OCI-LY7 (cell line): ENCODE results near the gene NFIA. TPM values are rescaled to one million over a fixed set of nuclear protein-coding genes. Genes with fewer than 3 reads are reported as not detected.

Experiments
- BruUV-seq: library from RNA; stranded (reverse); fragments of 400-500 nt; replicated peaks from 2 replicates; lab custom pipeline; 2021; lab: Mats Ljungman, UMichigan
- CTCF ChIA-PET: fragments of 300-600 bp; sonication (Branson Sonifier 250); formaldehyde crosslinking; loops from one replicate; lab custom pipeline; 2022; ENCODE audit warnings: antibody characterized with exemption; ENCODE audit not compliant: unreplicated experiment; lab: Charles Lee
- POLR2A ChIA-PET: fragments of 300-600 bp; sonication (Branson Sonifier 250); formaldehyde crosslinking; loops from one replicate; lab custom pipeline; 2022; ENCODE audit warnings: antibody characterized with exemption; lab: Charles Lee
- DNase-seq: peaks from one replicate; pipeline ENCODE4 v3.0.0-alpha.2; 2015; ENCODE audit warnings: low spot score
- H2AFZ ChIP-seq: fragments of 200-600 bp; sonication (generic), shearing (Covaris generic); 2 replicates; pipeline ENCODE4 v1.6.1; 2014; ENCODE audit warnings: mild to moderate bottlenecking, antibody characterized with exemption, low read length, moderate library complexity
- H3K27ac ChIP-seq: fragments of 200-600 bp; sonication (generic); 2 replicates; pipeline ENCODE4 v1.5.1; 2014; ENCODE audit warnings: mixed run types, low read depth, mild to moderate bottlenecking, moderate library complexity, low read length, inconsistent platforms; ENCODE audit not compliant: poor library complexity, severe bottlenecking
- H3K36me3 ChIP-seq: fragments of 200-600 bp; sonication (generic); 2 replicates; pipeline ENCODE4 v1.6.1; 2014; ENCODE audit warnings: mild to moderate bottlenecking, antibody characterized with exemption, low read length, moderate library complexity, mixed read lengths; ENCODE audit not compliant: insufficient read depth
- H3K4me1 ChIP-seq: fragments of 200-600 bp; sonication (generic); 2 replicates; pipeline ENCODE4 v1.5.1; 2014; ENCODE audit warnings: mild to moderate bottlenecking, low read length; ENCODE audit not compliant: insufficient read depth, poor library complexity, severe bottlenecking
- H3K4me2 ChIP-seq: fragments of 200-600 bp; sonication (generic); 2 replicates; pipeline ENCODE4 v1.6.1; 2014; ENCODE audit warnings: mild to moderate bottlenecking, low read length
- H3K4me3 ChIP-seq: fragments of 200-600 bp; sonication (generic); 2 replicates; pipeline ENCODE4 v1.5.1; 2014; ENCODE audit warnings: mild to moderate bottlenecking, low read depth, low read length; ENCODE audit not compliant: poor library complexity, severe bottlenecking
- H3K79me2 ChIP-seq: fragments of 200-600 bp; sonication (generic); 2 replicates; pipeline ENCODE4 v1.6.1; 2016; ENCODE audit warnings: low read depth, mild to moderate bottlenecking, low read length, moderate library complexity, mixed read lengths; ENCODE audit not compliant: insufficient read depth
- H3K9me2 ChIP-seq: fragments of 200-600 bp; sonication (generic); 2 replicates; pipeline ENCODE4 v1.6.1; 2016; ENCODE audit warnings: mild to moderate bottlenecking, low read length, mixed read lengths; ENCODE audit not compliant: insufficient read depth
- H3K9me3 ChIP-seq: fragments of 200-600 bp; sonication (generic); 2 replicates; pipeline ENCODE4 v1.6.1; 2014; ENCODE audit warnings: mild to moderate bottlenecking, mixed run types, low read length, mixed read lengths
- H4K20me1 ChIP-seq: fragments of 200-600 bp; sonication (generic); 2 replicates; pipeline ENCODE4 v1.6.1; 2014; ENCODE audit warnings: mild to moderate bottlenecking, antibody characterized with exemption, low read length, moderate library complexity, mixed read lengths; ENCODE audit not compliant: insufficient read depth
- CTCF ChIP-seq: fragments of 200-600 bp; sonication (generic); conservative IDR thresholded peaks from 2 replicates; pipeline ENCODE4 v1.5.1; 2014; ENCODE audit warnings: mild to moderate bottlenecking, antibody characterized with exemption, low read length, moderate library complexity, mixed read lengths
- EZH2phosphoT487 ChIP-seq: fragments of 200-600 bp; sonication (generic); IDR thresholded peaks from 2 replicates; pipeline ENCODE4 v1.6.1; 2018; ENCODE audit warnings: low read depth, borderline replicate concordance, mild to moderate bottlenecking, mixed run types, antibody characterized with exemption, low read length, moderate library complexity, mixed read lengths
- intact Hi-C: fragments of 100-400 bp; cut with micrococcal nuclease; formaldehyde crosslinking; loops from one replicate; pipeline ENCODE4 v1.10.0; 2022; ENCODE audit not compliant: unreplicated experiment
- total RNA-seq, 2 experiments: library from RNA; depleted of rRNA in 1 of 2; stranded (reverse); fragments of >200 nt in 1 of 2; shearing (Covaris generic) in 1 of 2; gene quantifications; 2 replicates each; pipeline ENCODE4 v1.2.3, GENCODE V29; 2014 to 2022

Gene NFIA
- total RNA-seq, 2 experiments from 2014 or later = 2.8 to 18.8 TPM

DNA sequence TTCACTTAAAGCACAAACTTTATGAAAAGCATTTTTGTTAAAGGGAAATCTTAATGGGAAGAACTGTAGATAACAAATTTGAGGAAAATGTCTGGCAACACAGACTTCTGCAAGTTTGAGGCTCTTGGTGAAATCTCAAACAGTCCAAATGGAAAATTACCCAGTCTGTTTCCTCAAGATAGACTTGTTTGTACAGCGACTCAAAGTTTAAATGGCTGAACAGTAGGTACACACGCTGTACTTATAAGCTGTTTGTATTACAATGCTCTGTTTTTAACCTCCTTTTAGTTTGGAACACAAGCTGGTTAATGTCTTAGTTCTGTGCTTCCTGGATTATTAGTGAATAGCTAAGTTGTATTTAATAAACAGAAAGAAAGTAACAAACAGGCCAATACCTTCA is 217.1 kb downstream of the NFIA start:
- H4K20me1 ChIP-seq = no peaks in the 10 kb centered on the region
- ChIA-PET POLR2A (interaction anchor here (1.0 kb wide), 1 partner anchor 26 kb away, joined by 6 read pairs; no protein-coding TSS in a partner anchor), CTCF (no interaction called here)
- no peaks in the 10 kb centered on the region for H3K9me3 ChIP-seq
- BruUV-seq = no TSS peak
- intact Hi-C loops = no loop called here
- no peaks in the 10 kb centered on the region for H3K79me2 ChIP-seq
- TF ChIP-seq EZH2phosphoT487 (no peak), CTCF (no peak)
- no peak overlapping the region for H3K27ac ChIP-seq
- no peaks in the 10 kb centered on the region for H3K9me2 ChIP-seq
- H3K4me2 ChIP-seq = no peak overlapping the region
- no peak overlapping the region for H3K4me3 ChIP-seq
- H3K4me1 ChIP-seq = no peaks in the 10 kb centered on the region
- no peak for DNase-seq
- no peak overlapping the region for H2AFZ ChIP-seq
- H3K36me3 ChIP-seq = no peaks in the 10 kb centered on the region

- CTCF ChIA-PET = no interaction called here
- Histone ChIP-seq H3K9me3 (no peaks in the 10 kb centered on the region), H3K4me3 (no peak overlapping the region), H3K27ac (no peak overlapping the region), H3K36me3 (no peaks in the 10 kb centered on the region), H3K4me1 (no peaks in the 10 kb centered on the region), H3K4me2 (no peak overlapping the region), H3K79me2 (no peaks in the 10 kb centered on the region), H3K9me2 (no peaks in the 10 kb centered on the region), H4K20me1 (no peaks in the 10 kb centered on the region), H2AFZ (no peak overlapping the region)
- POLR2A ChIA-PET = interaction anchor here (0.5 to 0.7 kb wide), 2 partner anchors 125 to 342 kb away, joined by 3 to 4 read pairs; no protein-coding TSS in a partner anchor
- BruUV-seq = no TSS peak
- intact Hi-C loops = no loop called here
- DNase-seq = no peak
- TF ChIP-seq CTCF (no peak), EZH2phosphoT487 (no peak)
These were observed 218.5 kb downstream of the NFIA start for GRCh38 chr1:61300899-61301298.

DNA sequence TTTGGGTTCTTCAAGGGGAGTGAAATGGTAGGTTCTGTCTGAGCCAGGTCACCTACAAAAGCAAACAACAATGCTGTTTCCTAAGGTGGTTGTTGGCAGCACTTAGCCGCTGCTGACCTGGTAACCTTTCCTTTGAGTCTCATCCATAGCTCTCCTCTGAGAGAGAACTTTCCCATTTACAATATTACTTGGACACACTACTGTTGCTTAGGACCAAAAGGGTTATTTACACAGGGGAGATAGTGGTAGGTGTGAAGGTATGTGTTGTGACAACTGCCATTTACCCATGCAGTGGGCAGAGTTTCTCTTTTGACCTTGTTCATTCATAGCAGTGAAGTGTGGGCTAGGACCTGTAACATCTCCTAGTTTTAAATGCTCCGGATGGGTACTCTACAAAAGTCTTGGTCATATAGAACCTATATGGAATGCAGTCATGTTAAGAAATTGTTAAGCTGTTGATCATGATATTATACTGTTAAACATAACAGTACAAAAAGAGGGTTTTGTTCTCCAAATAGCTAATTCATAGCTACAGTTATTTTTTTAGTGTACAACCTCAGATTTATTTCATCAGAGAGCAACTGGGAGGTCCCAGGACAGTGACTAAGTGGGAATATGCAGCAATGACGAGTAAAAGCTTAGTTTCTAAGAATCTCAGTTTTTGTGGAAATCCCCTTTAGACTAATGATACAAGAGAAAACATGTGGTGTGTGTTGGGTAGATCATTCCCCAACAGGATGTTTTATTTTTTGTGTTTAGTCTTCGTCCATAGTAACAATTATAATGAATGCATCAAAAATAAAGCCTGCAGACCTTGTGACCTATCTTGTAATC is 219.7 kb downstream of the NFIA start:
- Histone ChIP-seq H3K4me3 (no peak overlapping the region), H3K4me1 (no peaks in the 10 kb centered on the region), H4K20me1 (no peaks in the 10 kb centered on the region), H3K36me3 (no peaks in the 10 kb centered on the region), H3K79me2 (no peaks in the 10 kb centered on the region), H3K9me2 (no peaks in the 10 kb centered on the region), H3K27ac (no peak overlapping the region), H3K4me2 (no peak overlapping the region), H2AFZ (no peak overlapping the region), H3K9me3 (no peaks in the 10 kb centered on the region)
- POLR2A ChIA-PET = interaction anchor here (0.5 to 0.6 kb wide), 3 partner anchors 12 to 298 kb away, joined by 3 to 6 read pairs (median 3); no protein-coding TSS in a partner anchor
- no TSS peak for BruUV-seq
- CTCF ChIA-PET = no interaction called here
- DNase-seq = no peak
- intact Hi-C loops = no loop called here
- TF ChIP-seq CTCF = no peak
- TF ChIP-seq EZH2phosphoT487 = no peak
